ENCODE results near the gene UBR1. TPM values are rescaled to one million over a fixed set of nuclear protein-coding genes. Genes with fewer than 3 reads are reported as not detected.
"Not testable (repeated sequence)": the region's sequence is repeated elsewhere in the genome, so short reads cannot be mapped to it uniquely, and the experiment has no call there.

UBR1 gene
- total RNA-seq, 1 donor from 2014 or later, result 16.9 TPM

- Histone ChIP-seq H3K36me3 (ENCODE audit: control insufficient read depth, insufficient read depth, low read length) (no peaks in the 10 kb centered on the region), H3K4me3 (ENCODE audit: low read depth, low read length) (no peak overlapping the region), H3K27me3 (ENCODE audit: control insufficient read depth, insufficient read depth, low read length) (no peaks in the 10 kb centered on the region)
- TF ChIP-seq CTCF (IDR thresholded peaks at IDR 0.05; ENCODE audit: insufficient read depth, low read length, poor library complexity, severe bottlenecking), result no peak
- no peak for DNase-seq (ENCODE audit: low read depth)
Measured at GRCh38 chr15:42974202-42974862, 131.5 kb downstream of the UBR1 start.

- no peak overlapping the region for H3K4me3 ChIP-seq (ENCODE audit: low read depth, low read length)
- TF ChIP-seq CTCF (IDR thresholded peaks at IDR 0.05; ENCODE audit: insufficient read depth, low read length, poor library complexity, severe bottlenecking), result no peak
- no peaks in the 10 kb centered on the region for H3K36me3 ChIP-seq (ENCODE audit: control insufficient read depth, insufficient read depth, low read length)
Measured at GRCh38 chr15:42973114-42973513, 132.7 kb downstream of the UBR1 start.

GRCh38 chr15:42971830-42972229 is 134.0 kb downstream of the UBR1 start:
- Histone ChIP-seq H3K27me3 (ENCODE audit: control insufficient read depth, insufficient read depth, low read length) (no peaks in the 10 kb centered on the region), H3K4me3 (ENCODE audit: low read depth, low read length) (no peak overlapping the region), H3K36me3 (ENCODE audit: control insufficient read depth, insufficient read depth, low read length) (no peaks in the 10 kb centered on the region)
- TF ChIP-seq CTCF (IDR thresholded peaks at IDR 0.05; ENCODE audit: insufficient read depth, low read length, poor library complexity, severe bottlenecking), result no peak
- no peak for DNase-seq (ENCODE audit: low read depth)

More at GRCh38 chr15:42973114-42973513, 132.7 kb downstream of the UBR1 start:
- H3K27me3 ChIP-seq (ENCODE audit: control insufficient read depth, insufficient read depth, low read length), result no peaks in the 10 kb centered on the region
- DNase-seq (ENCODE audit: low read depth), result no peak

GRCh38 chr15:42964476-42964875 is 141.4 kb downstream of the UBR1 start:
- no peak for DNase-seq (ENCODE audit: low read depth)
- peaks cover 2% of the 10 kb centered on the region for H3K36me3 ChIP-seq (ENCODE audit: control insufficient read depth, insufficient read depth, low read length)
- TF ChIP-seq CTCF (IDR thresholded peaks at IDR 0.05; ENCODE audit: insufficient read depth, low read length, poor library complexity, severe bottlenecking), result no peak
- H3K4me3 ChIP-seq (ENCODE audit: low read depth, low read length), result no peak overlapping the region
- no peaks in the 10 kb centered on the region for H3K27me3 ChIP-seq (ENCODE audit: control insufficient read depth, insufficient read depth, low read length)

GRCh38 chr15:42955518-42955917 is 150.3 kb downstream of the UBR1 start:
- no peak overlapping the region for H3K4me3 ChIP-seq (ENCODE audit: low read depth, low read length)
- no peak for TF ChIP-seq CTCF (IDR thresholded peaks at IDR 0.05; ENCODE audit: insufficient read depth, low read length, poor library complexity, severe bottlenecking)
- DNase-seq (ENCODE audit: low read depth), result no peak
- no peaks in the 10 kb centered on the region for H3K27me3 ChIP-seq (ENCODE audit: control insufficient read depth, insufficient read depth, low read length)
- peaks cover 2% of the 10 kb centered on the region for H3K36me3 ChIP-seq (ENCODE audit: control insufficient read depth, insufficient read depth, low read length)

- no peak overlapping the region for H3K4me3 ChIP-seq (ENCODE audit: low read depth, low read length)
- DNase-seq (ENCODE audit: low read depth), result no peak
- H3K36me3 ChIP-seq (ENCODE audit: control insufficient read depth, insufficient read depth, low read length), result peaks cover 2% of the 10 kb centered on the region
- TF ChIP-seq CTCF (IDR thresholded peaks at IDR 0.05; ENCODE audit: insufficient read depth, low read length, poor library complexity, severe bottlenecking), result no peak
- no peaks in the 10 kb centered on the region for H3K27me3 ChIP-seq (ENCODE audit: control insufficient read depth, insufficient read depth, low read length)
Measured at GRCh38 chr15:42954291-42954690, 151.5 kb downstream of the UBR1 start.

- DNase-seq (ENCODE audit: low read depth); H3K4me3 ChIP-seq (ENCODE audit: low read depth, low read length); H3K27me3 ChIP-seq (ENCODE audit: control insufficient read depth, insufficient read depth, low read length); H3K36me3 ChIP-seq (ENCODE audit: control insufficient read depth, insufficient read depth, low read length): not testable (repeated sequence)
Measured at GRCh38 chr15:42948898-42949297, 156.9 kb downstream of the UBR1 start.

Measured in kidney epithelial cell (primary cell).